Ovary (tissue), 9 donors: ENCODE measurements around the gene CAMTA1. TPM values are rescaled to one million over a fixed set of nuclear protein-coding genes. Genes with fewer than 3 reads are reported as not detected.

ENCODE experiments used
- DNase-seq, 5 donors: peaks; one replicate each; pipeline ENCODE4 v3.0.0-alpha.2; 2019 to 2020
- H3K27ac ChIP-seq, 2 donors: fragments of 200-600 bp; one replicate each; pipeline versions ENCODE4 v1.5.1 to v1.8.0; 2019 to 2022
- H3K27me3 ChIP-seq: fragments of 200-600 bp; one replicate; pipeline ENCODE4 v1.8.0; 2022
- H3K36me3 ChIP-seq: fragments of 200-600 bp; sonication (generic); one replicate; pipeline ENCODE4 v1.5.1; 2019
- H3K4me1 ChIP-seq: one replicate; pipeline ENCODE4 v1.8.1; 2013; ENCODE audit warnings: mild to moderate bottlenecking, moderate library complexity; ENCODE audit not compliant: insufficient read depth
- H3K4me3 ChIP-seq: fragments of 200-600 bp; sonication (generic); one replicate; pipeline ENCODE4 v1.5.1; 2017
- H3K9me3 ChIP-seq, 2 donors: fragments of 200-600 bp in 1 of 2; sonication (generic) in 1 of 2; one replicate each; pipeline versions ENCODE4 v1.5.1 to v1.8.1; 2013 to 2019; ENCODE audit warnings: mild to moderate bottlenecking in 1 of 2, moderate library complexity in 1 of 2
- EP300 ChIP-seq: sonication (generic); formaldehyde crosslinking; IDR thresholded peaks from one replicate; pipeline ENCODE4 v1.6.1; 2017; ENCODE audit warnings: antibody characterized with exemption
- POLR2A ChIP-seq: fragments of 450-650 bp; IDR thresholded peaks from one replicate; pipeline ENCODE4 v1.6.1; 2017; ENCODE audit warnings: antibody characterized with exemption, mild to moderate bottlenecking, moderate library complexity
- WGBS, 3 donors: extraction: QIAGEN DNeasy Blood & Tissue Kit in 1 of 3; methylation state at CpG; one replicate each; pipeline versions ENCODE4 v1.1.5 to v1.1.7; 2013 to 2017; 5-methylcytosine and 5-hydroxymethylcytosine counted together
- intact Hi-C, 4 donors: fragments of 100-400 bp; cut with DNase I; formaldehyde crosslinking; loops; one replicate each; pipeline versions ENCODE4 v1.11.0 to v1.15.1; 2022 to 2023
- polyA plus RNA-seq, 2 donors: library from polyadenylated mRNA; stranded (reverse); fragments of 200-250 nt in 1 of 2; fragments of 350-450 nt in 1 of 2; fragmentation: Illumina TruSeq in 1 of 2; extraction: RNeasy Lipid Tissue Mini Kit (QIAGEN cat#74804) in 1 of 2; gene quantifications; one replicate each; pipeline ENCODE4 v1.2.3, GENCODE V29; 2013 to 2014
- total RNA-seq, 7 donors: library from RNA; depleted of rRNA in 2 of 7; stranded (reverse); fragments of >200 nt in 2 of 7; fragmentation: NEBNext Ultra II Directional in 3 of 7; extraction: Animal tissue kit (Norgen Biotek cat#: 25700) in 3 of 7; gene quantifications; one replicate each; pipeline versions ENCODE4 v1.1.0 to v1.2.4, GENCODE V29; 2016 to 2023
- TF ChIP-seq, protein P1 (sequence below), 3 donors: fragments of 450-650 bp in 2 of 3; fragments of 200-600 bp in 1 of 3; IDR thresholded peaks; one replicate each; pipeline versions ENCODE4 v1.5.1 to v1.8.0; 2016 to 2022; ENCODE audit warnings: antibody characterized with exemption in 3 of 3, mild to moderate bottlenecking in 1 of 3
- donor health status: DM: no; HTN: no; CAD: no; lungs with moderate emphysema.
- donor health status: DM: no; HTN: no; CAD: no.
- donor health status: Bipolar disorder and iron deficiency.
- donor health status: DM: yes; HTN: yes; CAD: no.
- donor health status: DM: no; HTN: no; CAD: no.
- donor health status: DM: yes; HTN: yes; CAD: no.

CAMTA1 gene
- total and polyA plus RNA-seq, 9 donors, result 51.1 to 150 (median 67.4) TPM

DNA sequence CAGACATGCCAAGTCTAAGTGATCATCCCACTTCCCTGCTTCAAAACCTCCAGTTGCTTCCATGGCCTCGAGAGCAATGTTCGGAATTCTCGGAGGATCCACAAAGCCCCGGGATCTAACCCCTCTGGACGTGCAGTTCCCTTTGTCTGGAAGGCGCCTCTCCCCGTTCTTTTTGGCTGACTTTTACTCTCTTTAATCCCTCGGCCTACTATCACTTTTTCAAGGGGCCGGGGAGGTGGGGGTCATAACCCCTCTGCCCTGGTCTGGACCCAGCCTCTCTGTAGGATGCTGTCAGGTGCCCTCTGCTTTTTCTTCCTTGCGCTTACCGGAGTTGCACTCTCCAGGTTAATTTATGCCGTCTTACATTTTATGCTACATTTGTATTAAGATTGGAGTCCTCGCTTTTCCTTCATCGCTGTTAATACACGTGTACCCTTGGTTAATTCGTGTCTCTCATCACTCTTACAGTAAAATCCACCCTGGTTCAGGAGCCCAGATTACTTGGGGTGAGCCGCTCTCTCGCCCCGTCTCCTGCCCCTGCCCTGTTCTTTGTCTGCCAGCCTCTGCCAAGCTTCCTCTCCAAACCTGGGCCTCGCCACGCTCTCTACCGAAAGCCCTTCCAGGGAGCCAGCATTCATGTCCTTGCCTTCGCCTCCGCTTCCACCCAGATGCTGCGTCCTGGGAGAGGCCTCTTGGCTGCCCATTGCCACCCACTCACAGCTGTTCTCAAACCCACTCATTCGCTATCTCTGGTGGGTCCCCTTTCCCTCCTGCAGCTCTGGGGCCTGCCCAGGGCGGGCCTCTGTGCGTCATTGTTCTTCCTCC, 448.6 kb downstream of the CAMTA1 start:
- H3K4me1 ChIP-seq, result no peaks in the 10 kb centered on the region
- no peak for DNase-seq
- no peaks in the 10 kb centered on the region for H3K27me3 ChIP-seq
- TF ChIP-seq POLR2A, result no peak
- TF ChIP-seq, protein P1, sequence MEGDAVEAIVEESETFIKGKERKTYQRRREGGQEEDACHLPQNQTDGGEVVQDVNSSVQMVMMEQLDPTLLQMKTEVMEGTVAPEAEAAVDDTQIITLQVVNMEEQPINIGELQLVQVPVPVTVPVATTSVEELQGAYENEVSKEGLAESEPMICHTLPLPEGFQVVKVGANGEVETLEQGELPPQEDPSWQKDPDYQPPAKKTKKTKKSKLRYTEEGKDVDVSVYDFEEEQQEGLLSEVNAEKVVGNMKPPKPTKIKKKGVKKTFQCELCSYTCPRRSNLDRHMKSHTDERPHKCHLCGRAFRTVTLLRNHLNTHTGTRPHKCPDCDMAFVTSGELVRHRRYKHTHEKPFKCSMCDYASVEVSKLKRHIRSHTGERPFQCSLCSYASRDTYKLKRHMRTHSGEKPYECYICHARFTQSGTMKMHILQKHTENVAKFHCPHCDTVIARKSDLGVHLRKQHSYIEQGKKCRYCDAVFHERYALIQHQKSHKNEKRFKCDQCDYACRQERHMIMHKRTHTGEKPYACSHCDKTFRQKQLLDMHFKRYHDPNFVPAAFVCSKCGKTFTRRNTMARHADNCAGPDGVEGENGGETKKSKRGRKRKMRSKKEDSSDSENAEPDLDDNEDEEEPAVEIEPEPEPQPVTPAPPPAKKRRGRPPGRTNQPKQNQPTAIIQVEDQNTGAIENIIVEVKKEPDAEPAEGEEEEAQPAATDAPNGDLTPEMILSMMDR (IDR thresholded peaks at IDR 0.05), result no peak
- TF ChIP-seq EP300, result no peak
- H3K9me3 ChIP-seq, result no peaks in the 10 kb centered on the region
- no peaks in the 10 kb centered on the region for H3K36me3 ChIP-seq
- H3K4me3 ChIP-seq, result no peak overlapping the region
- intact Hi-C loops, result no loop called here
- WGBS, 3 donors, result 92 to 94% (median 93%) methylated on average over 28 of the region's 28 CpGs
- H3K27ac ChIP-seq, result no peak overlapping the region

DNA sequence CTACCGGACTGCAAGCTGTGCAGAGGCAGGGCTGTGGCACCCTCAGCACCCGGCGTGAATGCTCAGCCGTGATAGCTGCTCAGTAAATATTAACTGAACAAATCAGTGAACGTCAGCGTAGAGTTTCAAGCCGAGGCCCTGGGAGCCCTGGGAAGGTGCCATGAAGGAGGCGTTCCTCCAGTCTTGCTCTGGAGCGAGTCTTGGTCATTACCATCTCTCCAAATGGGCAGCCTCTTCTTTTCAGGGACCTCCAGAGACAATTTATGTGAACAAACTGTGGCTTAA, 449.2 kb downstream of the CAMTA1 start:
- DNase-seq, result no peak
- H3K27me3 ChIP-seq, result no peaks in the 10 kb centered on the region
- WGBS, 3 donors, result 90 to 94% (median 92%) methylated on average over 9 of the region's 9 CpGs
- no peaks in the 10 kb centered on the region for H3K4me1 ChIP-seq
- no peaks in the 10 kb centered on the region for H3K36me3 ChIP-seq
- no peaks in the 10 kb centered on the region for H3K9me3 ChIP-seq
- TF ChIP-seq, protein P1 (IDR thresholded peaks at IDR 0.05), result no peak
- TF ChIP-seq EP300 (no peak), POLR2A (no peak)
- H3K4me3 ChIP-seq, result no peak overlapping the region
- intact Hi-C loops, result no loop called here
- no peak overlapping the region for H3K27ac ChIP-seq

DNA sequence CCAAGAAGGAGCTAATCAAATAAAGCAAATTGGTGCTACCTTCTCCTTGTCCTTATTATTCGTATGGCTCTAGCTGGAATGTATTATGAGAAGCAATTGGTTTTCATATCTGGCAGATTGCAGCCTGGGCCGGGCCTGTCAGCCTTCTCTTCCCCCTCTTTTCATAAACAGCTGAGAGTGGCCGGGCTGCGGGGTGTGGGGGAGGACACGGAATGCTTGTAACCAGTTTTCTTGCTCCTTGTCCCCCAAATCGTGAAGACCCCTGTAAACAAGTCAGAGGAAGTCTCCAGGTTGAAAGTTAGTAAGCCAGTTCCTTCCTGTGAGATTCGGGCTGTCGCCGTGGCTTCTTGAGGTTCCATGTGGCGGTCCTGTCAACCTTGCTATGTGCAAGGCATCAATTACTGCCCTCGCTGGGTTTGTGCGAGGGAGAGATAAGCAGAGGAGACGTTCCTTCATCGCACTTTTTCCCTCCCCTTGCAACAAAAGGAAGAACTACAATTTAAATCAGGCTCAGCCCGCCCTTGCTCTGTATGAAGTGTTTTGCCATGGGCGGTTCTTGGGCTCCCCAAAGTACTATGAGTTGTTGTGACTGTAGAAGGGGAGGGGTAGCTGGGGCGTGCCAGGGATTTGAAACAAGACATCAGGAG, 450.7 kb downstream of the CAMTA1 start:
- H3K27me3 ChIP-seq, result no peaks in the 10 kb centered on the region
- no peak overlapping the region for H3K4me3 ChIP-seq
- H3K36me3 ChIP-seq, result no peaks in the 10 kb centered on the region
- TF ChIP-seq EP300, result no peak
- TF ChIP-seq POLR2A, result no peak
- TF ChIP-seq, protein P1 (IDR thresholded peaks at IDR 0.05), result no peak
- DNase-seq, result no peak
- no peak overlapping the region for H3K27ac ChIP-seq
- intact Hi-C loops, result no loop called here
- H3K4me1 ChIP-seq, result no peaks in the 10 kb centered on the region
- no peaks in the 10 kb centered on the region for H3K9me3 ChIP-seq
- WGBS, 3 donors, result 30 to 39% (median 33%) methylated on average over 17 of the region's 17 CpGs

DNA sequence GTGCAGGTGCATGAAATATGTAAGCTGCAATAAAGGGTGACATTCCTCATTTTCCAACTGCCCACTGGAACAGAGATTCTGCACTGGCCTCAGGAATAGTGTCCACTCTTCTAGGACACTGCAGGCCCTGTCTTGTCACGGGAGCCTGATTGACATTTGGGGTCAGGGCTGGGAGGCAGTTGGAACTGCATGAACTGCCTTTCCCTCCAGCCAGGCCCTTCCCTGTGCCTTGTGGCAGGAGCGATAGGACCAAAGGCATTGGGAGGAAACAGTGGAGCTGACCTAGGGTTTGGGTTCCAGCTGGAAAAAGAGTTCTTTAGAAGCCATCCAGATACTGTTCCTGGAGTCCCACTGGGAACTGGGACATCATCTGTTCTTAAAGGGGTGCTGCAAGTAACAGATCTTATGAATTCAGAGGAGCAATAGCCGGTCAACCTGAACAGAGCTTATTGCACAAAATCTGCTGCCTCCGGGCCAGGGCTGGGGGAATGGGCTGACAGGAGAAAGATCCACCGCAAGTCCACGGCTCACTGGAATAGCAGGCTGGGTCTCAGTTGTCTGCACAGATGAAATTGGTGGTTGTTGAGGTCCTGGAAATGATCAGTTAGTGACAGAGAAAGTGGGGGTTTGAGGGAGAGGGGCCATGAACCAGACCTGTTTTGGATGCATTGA, 451.7 kb downstream of the CAMTA1 start:
- Histone ChIP-seq H3K4me3 (no peak overlapping the region), H3K27me3 (no peaks in the 10 kb centered on the region), H3K36me3 (no peaks in the 10 kb centered on the region), H3K4me1 (no peaks in the 10 kb centered on the region), H3K9me3 (no peaks in the 10 kb centered on the region), H3K27ac (no peak overlapping the region)
- TF ChIP-seq EP300, result no peak
- TF ChIP-seq, protein P1 (IDR thresholded peaks at IDR 0.05), result no peak
- no peak for TF ChIP-seq POLR2A
- no peak for DNase-seq
- intact Hi-C loops, result no loop called here
- WGBS, 3 donors, result 88 to 90% (median 88%) methylated on average over 6 of the region's 6 CpGs
